ENCODE results near the gene CHD9NB.
"Not testable (repeated sequence)": the region's sequence is repeated elsewhere in the genome, so short reads cannot be mapped to it uniquely, and the experiment has no call there.

The CHD9NB gene

GRCh38 chr16:53053967-53054669, 1.4 kb upstream of the CHD9NB start:
- peak; percentile 31 for ATAC-seq
- TF ChIP-seq, protein P1, sequence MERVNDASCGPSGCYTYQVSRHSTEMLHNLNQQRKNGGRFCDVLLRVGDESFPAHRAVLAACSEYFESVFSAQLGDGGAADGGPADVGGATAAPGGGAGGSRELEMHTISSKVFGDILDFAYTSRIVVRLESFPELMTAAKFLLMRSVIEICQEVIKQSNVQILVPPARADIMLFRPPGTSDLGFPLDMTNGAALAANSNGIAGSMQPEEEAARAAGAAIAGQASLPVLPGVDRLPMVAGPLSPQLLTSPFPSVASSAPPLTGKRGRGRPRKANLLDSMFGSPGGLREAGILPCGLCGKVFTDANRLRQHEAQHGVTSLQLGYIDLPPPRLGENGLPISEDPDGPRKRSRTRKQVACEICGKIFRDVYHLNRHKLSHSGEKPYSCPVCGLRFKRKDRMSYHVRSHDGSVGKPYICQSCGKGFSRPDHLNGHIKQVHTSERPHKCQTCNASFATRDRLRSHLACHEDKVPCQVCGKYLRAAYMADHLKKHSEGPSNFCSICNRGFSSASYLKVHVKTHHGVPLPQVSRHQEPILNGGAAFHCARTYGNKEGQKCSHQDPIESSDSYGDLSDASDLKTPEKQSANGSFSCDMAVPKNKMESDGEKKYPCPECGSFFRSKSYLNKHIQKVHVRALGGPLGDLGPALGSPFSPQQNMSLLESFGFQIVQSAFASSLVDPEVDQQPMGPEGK (CRISPR knock-in tag; IDR thresholded peaks at IDR 0.05; ENCODE audit: borderline replicate concordance), result no peak
- TF ChIP-seq ZFP3 (CRISPR knock-in tag; IDR thresholded peaks at IDR 0.05) (no peak), OSR1 (CRISPR knock-in tag; IDR thresholded peaks at IDR 0.05) (no peak), RARB (CRISPR knock-in tag; IDR thresholded peaks at IDR 0.05) (no peak), ZNF8 (CRISPR knock-in tag; IDR thresholded peaks at IDR 0.05) (no peak), ISL1 (CRISPR knock-in tag; IDR thresholded peaks at IDR 0.05) (no peak), TCF4 (CRISPR knock-in tag; IDR thresholded peaks at IDR 0.05; ENCODE audit: borderline replicate concordance) (no peak), BACH2 (CRISPR knock-in tag; IDR thresholded peaks at IDR 0.05; ENCODE audit: borderline replicate concordance) (no peak), ARNTL (CRISPR knock-in tag; IDR thresholded peaks at IDR 0.05; ENCODE audit: borderline replicate concordance, low read depth) (no peak)
- TF ChIP-seq, protein P2, sequence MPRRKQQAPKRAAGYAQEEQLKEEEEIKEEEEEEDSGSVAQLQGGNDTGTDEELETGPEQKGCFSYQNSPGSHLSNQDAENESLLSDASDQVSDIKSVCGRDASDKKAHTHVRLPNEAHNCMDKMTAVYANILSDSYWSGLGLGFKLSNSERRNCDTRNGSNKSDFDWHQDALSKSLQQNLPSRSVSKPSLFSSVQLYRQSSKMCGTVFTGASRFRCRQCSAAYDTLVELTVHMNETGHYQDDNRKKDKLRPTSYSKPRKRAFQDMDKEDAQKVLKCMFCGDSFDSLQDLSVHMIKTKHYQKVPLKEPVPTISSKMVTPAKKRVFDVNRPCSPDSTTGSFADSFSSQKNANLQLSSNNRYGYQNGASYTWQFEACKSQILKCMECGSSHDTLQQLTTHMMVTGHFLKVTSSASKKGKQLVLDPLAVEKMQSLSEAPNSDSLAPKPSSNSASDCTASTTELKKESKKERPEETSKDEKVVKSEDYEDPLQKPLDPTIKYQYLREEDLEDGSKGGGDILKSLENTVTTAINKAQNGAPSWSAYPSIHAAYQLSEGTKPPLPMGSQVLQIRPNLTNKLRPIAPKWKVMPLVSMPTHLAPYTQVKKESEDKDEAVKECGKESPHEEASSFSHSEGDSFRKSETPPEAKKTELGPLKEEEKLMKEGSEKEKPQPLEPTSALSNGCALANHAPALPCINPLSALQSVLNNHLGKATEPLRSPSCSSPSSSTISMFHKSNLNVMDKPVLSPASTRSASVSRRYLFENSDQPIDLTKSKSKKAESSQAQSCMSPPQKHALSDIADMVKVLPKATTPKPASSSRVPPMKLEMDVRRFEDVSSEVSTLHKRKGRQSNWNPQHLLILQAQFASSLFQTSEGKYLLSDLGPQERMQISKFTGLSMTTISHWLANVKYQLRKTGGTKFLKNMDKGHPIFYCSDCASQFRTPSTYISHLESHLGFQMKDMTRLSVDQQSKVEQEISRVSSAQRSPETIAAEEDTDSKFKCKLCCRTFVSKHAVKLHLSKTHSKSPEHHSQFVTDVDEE (CRISPR knock-in tag; IDR thresholded peaks at IDR 0.05), result no peak

GRCh38 chr16:53051255-53051654, 1.4 kb downstream of the CHD9NB start:
- not testable (repeated sequence) for ATAC-seq

DNA sequence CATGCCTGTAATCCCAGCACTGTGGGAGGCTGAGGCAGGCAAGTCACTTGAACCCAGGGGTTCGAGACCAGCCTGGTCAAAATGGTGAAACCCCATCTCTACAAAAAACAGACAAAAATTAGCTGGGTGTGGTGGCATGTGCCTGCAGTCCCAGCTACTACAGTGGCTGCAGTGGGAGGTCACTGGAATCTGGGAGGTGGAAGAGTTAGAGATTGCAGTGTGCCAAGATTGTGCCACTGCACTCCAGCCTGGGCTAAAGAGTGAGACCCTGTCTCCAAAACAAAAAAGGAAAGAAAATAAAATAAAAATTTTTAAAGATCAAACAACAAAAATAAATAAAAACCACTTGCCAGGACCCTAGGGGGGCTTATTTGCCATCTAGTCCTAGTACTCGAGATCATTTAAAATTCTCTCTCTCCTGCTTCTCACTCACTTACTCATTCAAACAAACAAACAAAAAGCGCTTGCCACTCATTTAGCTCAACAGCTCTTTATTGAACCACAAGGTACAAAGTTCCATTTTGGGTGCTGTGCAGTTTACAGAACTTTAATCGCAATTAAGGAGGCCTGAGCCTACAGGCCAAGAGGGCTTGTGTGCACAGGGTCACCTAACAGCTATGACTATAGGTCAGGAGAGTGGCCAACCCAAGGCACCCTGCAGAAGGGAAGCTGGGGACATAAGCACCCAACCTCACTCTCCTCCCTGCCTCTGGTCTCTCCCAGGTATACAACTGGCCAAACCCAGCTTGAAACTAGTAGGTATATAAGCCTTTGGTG, 4.4 kb downstream of the CHD9NB start:
- ATAC-seq, result no peak
- no peak for TF ChIP-seq BACH2 (CRISPR knock-in tag; IDR thresholded peaks at IDR 0.05; ENCODE audit: borderline replicate concordance)
- no peak for TF ChIP-seq ZFP30 (CRISPR knock-in tag; IDR thresholded peaks at IDR 0.05)
- no peak for TF ChIP-seq SNAI2 (CRISPR knock-in tag; IDR thresholded peaks at IDR 0.05)
- TF ChIP-seq, protein P2 (CRISPR knock-in tag; IDR thresholded peaks at IDR 0.05), result no peak
- TF ChIP-seq ESRRG (CRISPR knock-in tag; IDR thresholded peaks at IDR 0.05), result no peak
- TF ChIP-seq, protein P1 (CRISPR knock-in tag; IDR thresholded peaks at IDR 0.05; ENCODE audit: borderline replicate concordance), result no peak
- TF ChIP-seq ZNF8 (CRISPR knock-in tag; IDR thresholded peaks at IDR 0.05), result no peak
- TF ChIP-seq, protein P3, sequence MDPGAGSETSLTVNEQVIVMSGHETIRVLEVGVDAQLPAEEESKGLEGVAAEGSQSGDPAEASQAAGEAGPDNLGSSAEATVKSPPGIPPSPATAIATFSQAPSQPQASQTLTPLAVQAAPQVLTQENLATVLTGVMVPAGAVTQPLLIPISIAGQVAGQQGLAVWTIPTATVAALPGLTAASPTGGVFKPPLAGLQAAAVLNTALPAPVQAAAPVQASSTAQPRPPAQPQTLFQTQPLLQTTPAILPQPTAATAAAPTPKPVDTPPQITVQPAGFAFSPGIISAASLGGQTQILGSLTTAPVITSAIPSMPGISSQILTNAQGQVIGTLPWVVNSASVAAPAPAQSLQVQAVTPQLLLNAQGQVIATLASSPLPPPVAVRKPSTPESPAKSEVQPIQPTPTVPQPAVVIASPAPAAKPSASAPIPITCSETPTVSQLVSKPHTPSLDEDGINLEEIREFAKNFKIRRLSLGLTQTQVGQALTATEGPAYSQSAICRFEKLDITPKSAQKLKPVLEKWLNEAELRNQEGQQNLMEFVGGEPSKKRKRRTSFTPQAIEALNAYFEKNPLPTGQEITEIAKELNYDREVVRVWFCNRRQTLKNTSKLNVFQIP (CRISPR knock-in tag; IDR thresholded peaks at IDR 0.05; ENCODE audit: borderline replicate concordance, low read depth), result no peak
- TF ChIP-seq, protein P4, sequence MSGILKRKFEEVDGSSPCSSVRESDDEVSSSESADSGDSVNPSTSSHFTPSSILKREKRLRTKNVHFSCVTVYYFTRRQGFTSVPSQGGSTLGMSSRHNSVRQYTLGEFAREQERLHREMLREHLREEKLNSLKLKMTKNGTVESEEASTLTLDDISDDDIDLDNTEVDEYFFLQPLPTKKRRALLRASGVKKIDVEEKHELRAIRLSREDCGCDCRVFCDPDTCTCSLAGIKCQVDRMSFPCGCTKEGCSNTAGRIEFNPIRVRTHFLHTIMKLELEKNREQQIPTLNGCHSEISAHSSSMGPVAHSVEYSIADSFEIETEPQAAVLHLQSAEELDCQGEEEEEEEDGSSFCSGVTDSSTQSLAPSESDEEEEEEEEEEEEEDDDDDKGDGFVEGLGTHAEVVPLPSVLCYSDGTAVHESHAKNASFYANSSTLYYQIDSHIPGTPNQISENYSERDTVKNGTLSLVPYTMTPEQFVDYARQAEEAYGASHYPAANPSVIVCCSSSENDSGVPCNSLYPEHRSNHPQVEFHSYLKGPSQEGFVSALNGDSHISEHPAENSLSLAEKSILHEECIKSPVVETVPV (CRISPR knock-in tag; IDR thresholded peaks at IDR 0.05), result no peak
- no peak for TF ChIP-seq ZFP3 (CRISPR knock-in tag; IDR thresholded peaks at IDR 0.05)
- TF ChIP-seq TOX (CRISPR knock-in tag; IDR thresholded peaks at IDR 0.05; ENCODE audit: borderline replicate concordance), result no peak

DNA sequence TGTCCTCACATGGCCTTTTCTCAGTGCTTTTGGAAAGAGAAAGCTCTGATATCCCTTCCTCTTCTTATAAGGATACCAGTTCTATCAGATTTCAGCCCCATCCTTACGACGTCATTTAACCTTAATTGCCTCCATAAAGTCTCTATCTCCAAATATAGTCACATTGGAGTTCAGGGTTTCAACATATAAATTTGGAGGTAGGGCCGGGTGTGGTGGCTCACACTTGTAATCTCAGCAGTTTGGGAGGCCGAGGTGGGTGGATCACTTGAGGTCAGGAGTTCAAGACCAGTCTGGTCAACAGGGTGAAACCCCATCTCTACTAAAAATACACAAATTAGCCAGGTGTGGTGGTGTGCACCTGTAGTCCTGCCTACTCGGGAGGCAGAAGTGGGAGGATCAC, 5.2 kb downstream of the CHD9NB start:
- ATAC-seq, result not testable (repeated sequence)

Measured in SK-N-SH treated with all-trans-retinoic acid at 6 μM for 48 hours (cell line).